ENCODE data around the gene ZNF341.

GRCh38 chr20:33827109-33827508 lies 95.3 kb downstream of the ZNF341 start:
- TF ChIP-seq CTCF (IDR thresholded peaks at IDR 0.05) (no peak), POLR2A (IDR thresholded peaks at IDR 0.05) (no peak)

Data from Peyer's patch (tissue), 4 donors.